Stimulated activated CD4-positive, alpha-beta T cell treated with anti-CD3 and anti-CD28 coated beads, TNF-alpha, amount 100 ng/mL, for 4 hours (primary cell): Measurements from ENCODE around the gene CSN3.
"Not testable (repeated sequence)": the region's sequence is repeated elsewhere in the genome, so short reads cannot be mapped to it uniquely, and the experiment has no call there.

Experiments used
- DNase-seq, 3 experiments: peaks; one replicate each; pipeline ENCODE4 v3.0.0-alpha.2; 2020; ENCODE audit warnings: low read depth in 3 of 3

The CSN3 gene

DNA sequence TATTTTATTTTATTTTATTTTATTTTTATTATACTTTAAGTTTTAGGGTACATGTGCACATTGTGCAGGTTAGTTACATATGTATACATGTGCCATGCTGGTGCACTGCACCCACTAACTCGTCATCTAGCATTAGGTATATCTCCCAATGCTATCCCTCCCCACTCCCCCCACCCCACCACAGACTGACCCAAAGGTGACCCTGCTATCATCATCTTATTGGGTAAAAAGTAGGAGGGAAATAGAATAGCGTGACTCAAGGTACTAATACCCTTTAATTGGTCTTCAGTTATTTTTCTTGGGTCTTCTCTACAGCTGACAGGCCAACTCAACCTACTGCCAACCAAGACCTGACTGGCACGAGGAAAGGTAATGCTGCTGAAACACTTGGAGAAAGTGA, at the start of gene CSN3:
CSN3 (plus strand) TSS at position 301 of the 400 bp plus-strand sequence. CDS start 2,223 bp downstream, outside the sequence.
- DNase-seq: not testable (repeated sequence)

DNA sequence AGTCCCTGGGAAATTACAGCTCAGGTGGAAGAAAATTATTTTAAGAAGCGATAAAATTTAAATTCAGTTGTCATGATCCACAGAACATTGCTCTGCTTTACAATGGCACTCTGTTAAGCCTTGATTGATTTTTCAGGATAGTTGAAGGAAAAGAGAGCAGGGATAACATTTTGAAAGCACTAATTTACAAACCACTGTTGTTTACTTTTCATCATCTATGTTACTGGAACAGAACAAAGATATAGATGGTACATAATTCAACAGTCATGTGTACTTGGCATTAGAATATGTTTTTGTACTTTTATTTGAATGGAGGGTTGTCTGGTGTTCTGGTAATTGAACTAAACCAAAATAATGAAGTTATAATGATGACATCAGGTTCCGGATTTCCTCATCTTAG, 49.5 kb upstream of the CSN3 start:
- DNase-seq: no peak

GRCh38 chr4:70195425-70195824, 47.0 kb upstream of the CSN3 start, which contains the start of gene ODAM:
TSS of gene ODAM (plus strand) at chr4:70195725. CDS start at chr4:70196544, 819 bp downstream.
- DNase-seq: no peak

DNA sequence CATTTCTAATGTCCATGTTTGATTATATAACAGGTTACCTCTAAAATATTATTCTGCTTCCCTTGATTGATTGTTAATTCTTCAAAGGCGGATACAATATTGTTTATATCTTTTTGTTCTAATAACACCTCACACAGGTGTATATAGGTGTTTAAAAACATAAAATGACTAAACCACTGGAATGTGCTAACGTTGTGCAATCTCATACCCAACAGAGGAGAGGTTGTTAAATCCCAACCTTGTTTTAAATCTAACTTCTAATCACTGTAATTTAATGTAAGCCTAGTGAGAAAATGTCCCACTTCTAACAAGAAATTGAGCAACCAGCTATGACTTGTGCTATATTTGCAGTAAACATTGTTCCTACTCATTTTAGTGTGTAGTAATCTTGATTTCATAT, 45.5 kb upstream of the CSN3 start:
- DNase-seq: no peak

DNA sequence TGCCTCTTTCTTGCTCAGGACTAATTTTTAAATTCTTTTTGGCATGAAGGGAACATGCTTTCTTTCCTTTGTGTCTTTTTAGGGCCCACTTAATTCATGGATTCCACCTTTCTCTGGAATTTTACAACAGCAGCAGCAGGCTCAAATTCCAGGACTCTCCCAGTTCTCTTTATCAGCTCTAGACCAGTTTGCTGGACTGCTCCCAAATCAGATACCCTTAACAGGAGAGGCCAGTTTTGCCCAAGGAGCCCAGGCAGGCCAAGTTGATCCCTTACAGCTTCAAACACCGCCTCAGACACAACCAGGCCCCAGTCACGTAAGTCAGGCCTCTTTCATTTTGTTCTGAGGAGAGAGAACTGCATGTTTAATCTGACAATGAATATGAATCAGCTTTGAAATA, 44.6 kb upstream of the CSN3 start:
- no peak for DNase-seq

GRCh38 chr4:70203601-70204000, 38.8 kb upstream of the CSN3 start:
- no peak for DNase-seq

- DNase-seq: not testable (repeated sequence)
Measured at GRCh38 chr4:70212752-70213151, 29.6 kb upstream of the CSN3 start.

- not testable (repeated sequence) for DNase-seq
Measured at GRCh38 chr4:70216109-70216508, 26.3 kb upstream of the CSN3 start.

DNA sequence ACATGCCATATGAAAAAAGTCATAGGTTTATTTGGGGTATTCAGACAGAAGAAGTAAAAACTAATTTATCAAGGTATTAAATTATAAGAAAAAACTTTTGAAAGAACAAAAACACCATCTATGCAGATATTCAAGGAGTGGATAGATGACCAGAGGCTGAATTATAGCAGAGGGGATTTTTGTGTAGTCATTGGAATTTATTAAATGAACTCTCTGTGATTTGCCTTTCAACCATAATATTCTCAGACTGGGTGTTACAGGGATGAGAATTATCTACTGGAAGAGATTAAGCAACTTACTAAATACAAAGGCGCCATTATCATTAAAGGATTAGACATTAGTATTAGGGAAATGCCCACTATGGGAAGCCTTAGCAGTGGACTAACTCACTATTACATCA, 25.8 kb upstream of the CSN3 start:
- DNase-seq: not testable (repeated sequence)

- not testable (repeated sequence) for DNase-seq
Measured at GRCh38 chr4:70221389-70221788, 21.0 kb upstream of the CSN3 start.

GRCh38 chr4:70221818-70222217, 20.6 kb upstream of the CSN3 start:
- not testable (repeated sequence) for DNase-seq

DNA sequence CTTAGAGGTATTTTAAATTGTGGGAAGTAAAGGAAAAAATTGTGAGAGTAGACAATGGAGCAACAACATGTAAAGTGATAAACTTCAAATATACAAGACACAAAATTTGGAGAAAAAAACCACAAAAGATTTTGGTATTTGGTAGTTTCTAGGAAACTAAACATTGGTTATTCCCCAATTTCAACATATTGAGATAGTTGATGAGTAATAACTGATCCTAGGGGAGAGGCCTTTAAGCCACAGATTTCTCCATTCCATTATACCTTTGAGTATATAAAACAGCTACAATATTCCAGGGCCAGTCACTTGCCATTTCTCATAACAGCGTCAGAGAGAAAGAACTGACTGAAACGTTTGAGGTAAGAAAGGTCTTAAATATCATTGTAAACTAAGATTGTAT, 16.6 kb upstream of the CSN3 start, which contains the start of gene FDCSP:
FDCSP (plus strand) TSS at position 301 of the 400 bp plus-strand sequence. CDS start 5,071 bp downstream, outside the sequence.
- DNase-seq: no peak

GRCh38 chr4:70236125-70236524, 6.3 kb upstream of the CSN3 start:
- no peak for DNase-seq

- no peak for DNase-seq
Measured at GRCh38 chr4:70239131-70239883, 3.1 kb upstream of the CSN3 start.

DNA sequence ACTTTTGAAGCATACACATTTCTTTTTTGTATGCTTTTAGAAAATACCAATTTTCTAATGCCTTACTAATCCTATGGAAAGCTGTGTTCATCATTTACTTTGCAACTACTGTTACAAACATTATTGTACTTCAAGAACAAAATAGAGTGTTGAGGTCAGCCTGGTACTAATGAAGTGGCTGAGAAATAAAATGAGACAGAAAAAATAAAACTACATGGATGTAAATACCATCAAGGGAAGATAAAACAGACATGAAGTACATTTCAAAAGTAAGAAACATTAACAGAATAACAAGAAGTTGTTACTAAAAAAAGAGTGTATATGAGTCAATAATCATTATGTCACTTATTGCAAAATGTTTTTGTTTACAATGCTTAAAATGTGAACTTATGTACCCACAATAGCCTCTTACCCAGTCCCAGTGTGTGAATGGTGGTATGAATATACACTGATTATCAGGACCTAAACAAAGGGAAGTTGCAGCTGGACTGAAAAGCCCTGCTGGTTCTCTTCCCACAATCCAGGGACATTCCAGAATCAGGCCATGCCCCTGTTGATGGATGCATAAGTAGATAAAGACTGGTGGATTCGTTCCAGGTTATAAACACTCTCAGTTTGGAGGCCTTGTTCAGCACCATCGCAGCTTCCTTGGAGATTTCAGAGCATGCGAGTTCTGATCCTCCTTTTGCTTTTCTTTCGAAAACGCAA, 2.4 kb upstream of the CSN3 start:
- DNase-seq: no peak

- no peak for DNase-seq
Measured at GRCh38 chr4:70243091-70243490, 694 bp downstream of the CSN3 start.

DNA sequence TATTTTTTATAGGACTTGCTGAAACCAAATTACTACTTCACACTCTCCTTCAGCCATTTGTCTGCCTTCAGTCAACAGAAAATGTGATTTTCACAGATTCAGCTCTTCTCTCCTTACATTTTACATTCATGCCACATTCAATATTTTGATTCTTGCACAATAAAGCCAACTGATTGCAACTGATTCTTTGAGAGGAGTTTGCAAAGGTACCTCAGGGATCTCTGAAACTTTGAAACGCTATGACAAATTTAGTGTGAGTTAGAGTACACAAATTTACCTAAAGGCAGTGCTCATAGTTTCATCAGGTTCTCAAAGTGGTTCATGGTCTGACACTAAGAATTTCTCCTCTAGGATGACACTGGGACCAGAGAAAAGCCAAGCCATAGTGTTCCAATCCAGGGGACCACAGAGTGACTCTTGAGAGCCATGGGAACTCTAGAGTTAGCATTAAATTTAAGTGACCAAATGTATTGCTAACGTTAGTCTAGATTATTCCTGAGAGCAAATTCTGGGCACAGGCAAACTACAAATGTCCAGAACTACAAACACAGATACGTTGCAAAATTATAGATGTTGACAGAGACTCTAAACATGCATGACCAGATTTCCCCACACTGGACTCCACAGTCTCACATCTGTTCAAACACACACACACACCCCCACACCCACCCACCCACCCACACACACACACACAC, 9.0 kb downstream of the CSN3 start:
- no peak for DNase-seq

DNA sequence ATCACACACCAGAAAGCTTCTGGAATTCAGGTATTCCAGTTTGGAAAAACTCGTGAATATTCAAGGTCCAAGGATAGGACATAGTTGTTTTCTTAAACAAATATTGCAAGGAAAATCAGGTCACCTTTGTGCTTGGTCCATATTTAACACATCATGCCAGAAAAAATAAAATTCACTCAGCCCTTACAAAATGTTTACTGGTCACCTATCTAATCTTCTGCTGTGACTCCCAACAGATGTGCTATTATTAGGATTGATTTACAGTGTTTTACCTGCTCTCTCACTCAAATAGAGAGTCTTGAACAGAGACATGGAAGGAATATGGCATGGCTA, 9.5 kb downstream of the CSN3 start:
- no peak for DNase-seq

- no peak for DNase-seq
Measured at GRCh38 chr4:70269674-70270073, 27.3 kb downstream of the CSN3 start.

- no peak for DNase-seq
Measured at GRCh38 chr4:70277121-70277520, 34.7 kb downstream of the CSN3 start.

- DNase-seq: no peak
Measured at GRCh38 chr4:70280567-70280966, 38.2 kb downstream of the CSN3 start.

DNA sequence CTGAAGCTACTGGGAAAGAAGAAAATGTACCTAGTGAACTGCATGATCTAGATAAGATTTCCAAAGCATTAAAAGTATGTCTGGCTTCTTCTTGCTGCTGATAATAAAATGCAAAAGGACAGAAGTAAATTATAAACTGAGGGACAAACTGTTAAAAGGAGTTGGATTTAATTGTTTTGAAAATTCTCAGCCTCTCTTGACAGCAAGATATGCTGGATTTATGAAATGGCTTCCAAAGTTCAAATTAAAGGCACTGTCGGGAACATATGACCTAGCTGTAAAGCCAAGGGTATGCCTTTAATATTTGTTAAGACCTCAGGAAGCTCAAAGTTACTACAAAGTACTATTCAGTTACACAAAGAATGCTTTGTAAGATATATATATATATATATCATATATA, 46.3 kb downstream of the CSN3 start:
- DNase-seq: no peak

- DNase-seq: no peak
Measured at GRCh38 chr4:70291341-70291740, 48.9 kb downstream of the CSN3 start.
